Measurements from ENCODE around the gene POGZ. TPM values are rescaled to one million over a fixed set of nuclear protein-coding genes. Genes with fewer than 3 reads are reported as not detected.

POGZ gene
- total and polyA plus RNA-seq, 2 of the 13 experiments (the other 11 are each of a cell fraction or from before 2014, with no cell fraction given) = 15.3 to 45.6 TPM

- TF ChIP-seq ATF5 (CRISPR knock-in tag; IDR thresholded peaks at IDR 0.05; ENCODE audit: low read depth) (no peak), JUNB (CRISPR knock-in tag; IDR thresholded peaks at IDR 0.05; ENCODE audit: borderline replicate concordance) (no peak), HNF4G (IDR thresholded peaks at IDR 0.05; ENCODE audit: borderline replicate concordance, low read depth, low read length) (peak; percentile 56), HNF4G (CRISPR knock-in tag; IDR thresholded peaks at IDR 0.05; ENCODE audit: borderline replicate concordance, low read depth) (no peak; the same call in 1 of the 2 replicates), HDAC1 (CRISPR knock-in tag; IDR thresholded peaks at IDR 0.05) (peak; percentile 45; the same call in 1 of the 2 replicates), ZNF503 (CRISPR knock-in tag; IDR thresholded peaks at IDR 0.05) (0 out of 2 replicates have a peak, but pooled peaks have one; percentile 50), MLLT10 (CRISPR knock-in tag; IDR thresholded peaks at IDR 0.05) (no peak), UBTF (CRISPR knock-in tag; IDR thresholded peaks at IDR 0.05) (peak; percentile 50; the same call in 1 of the 2 replicates), ZFP91 (CRISPR knock-in tag; IDR thresholded peaks at IDR 0.05; ENCODE audit: borderline replicate concordance) (peak; percentile 34; the same call in 1 of the 2 replicates), KLF11 (CRISPR knock-in tag; IDR thresholded peaks at IDR 0.05) (no peak)
Observed at GRCh38 chr1:151372058-151372934, 87.0 kb downstream of the POGZ start, which contains the start of gene SELENBP1 (continued).

Data from HepG2 (cell line).